ENCODE measurements around the gene TMTC2. TPM values are rescaled to one million over a fixed set of nuclear protein-coding genes. Genes with fewer than 3 reads are reported as not detected.

The TMTC2 gene
- total and polyA plus RNA-seq, 3 donors from 2014 or later, result 8.1 to 22.4 (median 19.4) TPM

DNA sequence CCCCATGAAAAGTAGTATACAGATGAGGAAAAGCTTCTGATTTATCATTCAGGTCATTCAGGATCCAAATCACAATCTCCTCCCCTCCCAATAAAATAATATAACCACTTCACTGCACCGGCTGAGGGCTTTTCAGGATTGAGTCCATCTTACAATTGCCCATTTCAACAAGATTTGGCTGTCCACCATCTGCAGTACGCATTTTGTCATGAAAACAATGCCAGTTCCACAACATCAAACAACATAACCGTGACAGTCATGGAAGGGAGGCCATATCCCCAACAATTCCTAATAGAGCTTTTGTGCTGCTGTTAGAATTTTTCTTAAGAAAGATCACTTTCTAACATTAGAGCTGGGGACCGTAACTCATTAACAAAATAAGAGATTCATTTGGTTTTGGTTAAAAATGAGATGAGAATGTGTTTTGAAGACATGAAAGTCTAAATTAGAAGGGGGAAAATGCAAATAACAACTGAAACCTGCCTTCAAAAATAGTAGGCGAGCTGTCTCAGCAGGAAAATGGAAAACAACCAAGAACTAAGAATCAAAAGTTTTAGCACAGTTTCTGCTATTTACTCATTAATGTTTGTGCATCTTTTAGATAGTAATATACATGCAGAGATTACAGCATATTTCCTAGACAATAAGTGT lies 38.3 kb upstream of the TMTC2 start:
- WGBS, 2 donors, result 90 to 94% methylated on average over 5 of the region's 5 CpGs
- no peaks in the 10 kb centered on the region for H3K4me1 ChIP-seq

DNA sequence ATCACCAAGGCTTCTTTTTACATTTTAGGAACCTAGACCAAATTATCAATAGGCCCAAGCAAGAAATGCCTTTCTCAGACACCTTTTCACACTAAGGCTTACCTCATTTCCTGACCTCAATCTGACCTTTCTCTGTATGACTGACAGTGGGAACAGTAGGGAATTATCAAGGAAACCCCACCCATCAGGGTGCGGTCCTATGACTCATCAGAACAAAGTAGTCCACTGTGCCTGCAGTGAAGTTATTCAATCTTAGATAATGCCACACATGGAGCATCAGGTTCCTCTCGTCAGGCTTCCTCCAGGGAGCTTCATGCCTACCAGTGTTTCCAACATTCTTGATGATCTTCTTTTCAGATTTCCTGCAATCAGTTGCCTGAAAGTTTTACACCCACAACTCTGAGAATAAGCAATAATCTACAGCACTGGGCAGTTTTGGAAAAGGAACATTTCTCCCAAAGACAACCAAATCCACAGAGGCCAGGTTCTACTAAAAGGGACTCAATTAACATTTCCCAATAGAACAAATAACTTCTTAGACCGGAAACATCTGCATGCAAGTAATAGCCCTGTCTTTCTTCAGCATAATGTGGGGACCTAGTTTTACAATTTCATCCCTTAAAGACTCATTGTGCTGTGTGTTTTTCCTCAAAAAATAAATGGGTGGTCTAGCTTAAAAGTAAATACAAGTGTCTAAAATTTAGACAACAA lies 35.9 kb upstream of the TMTC2 start:
- no peak overlapping the region for H3K27ac ChIP-seq
- intact Hi-C loops (cut with DNase I; ENCODE audit: low total_unique reads), result no loop called here
- H3K36me3 ChIP-seq (ENCODE audit: low read depth, missing control alignments), result no peaks in the 10 kb centered on the region
- H3K4me1 ChIP-seq, result no peaks in the 10 kb centered on the region
- no peaks in the 10 kb centered on the region for H3K27me3 ChIP-seq
- DNase-seq, result no peak
- no peak overlapping the region for H3K4me3 ChIP-seq
- H3K9me3 ChIP-seq, result no peaks in the 10 kb centered on the region
- 63 to 71% methylated on average over 3 of the region's 3 CpGs for whole genome bisulfite sequencing, 2 donors
- TF ChIP-seq, protein P1, sequence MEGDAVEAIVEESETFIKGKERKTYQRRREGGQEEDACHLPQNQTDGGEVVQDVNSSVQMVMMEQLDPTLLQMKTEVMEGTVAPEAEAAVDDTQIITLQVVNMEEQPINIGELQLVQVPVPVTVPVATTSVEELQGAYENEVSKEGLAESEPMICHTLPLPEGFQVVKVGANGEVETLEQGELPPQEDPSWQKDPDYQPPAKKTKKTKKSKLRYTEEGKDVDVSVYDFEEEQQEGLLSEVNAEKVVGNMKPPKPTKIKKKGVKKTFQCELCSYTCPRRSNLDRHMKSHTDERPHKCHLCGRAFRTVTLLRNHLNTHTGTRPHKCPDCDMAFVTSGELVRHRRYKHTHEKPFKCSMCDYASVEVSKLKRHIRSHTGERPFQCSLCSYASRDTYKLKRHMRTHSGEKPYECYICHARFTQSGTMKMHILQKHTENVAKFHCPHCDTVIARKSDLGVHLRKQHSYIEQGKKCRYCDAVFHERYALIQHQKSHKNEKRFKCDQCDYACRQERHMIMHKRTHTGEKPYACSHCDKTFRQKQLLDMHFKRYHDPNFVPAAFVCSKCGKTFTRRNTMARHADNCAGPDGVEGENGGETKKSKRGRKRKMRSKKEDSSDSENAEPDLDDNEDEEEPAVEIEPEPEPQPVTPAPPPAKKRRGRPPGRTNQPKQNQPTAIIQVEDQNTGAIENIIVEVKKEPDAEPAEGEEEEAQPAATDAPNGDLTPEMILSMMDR (IDR thresholded peaks at IDR 0.05), result no peak
- TF ChIP-seq POLR2A (IDR thresholded peaks at IDR 0.05), result no peak

More for the DNA sequence above, 38.3 kb upstream of the TMTC2 start:
- no peak for DNase-seq
- Histone ChIP-seq H3K9me3 (no peaks in the 10 kb centered on the region), H3K27me3 (no peaks in the 10 kb centered on the region), H3K36me3 (ENCODE audit: low read depth, missing control alignments) (no peaks in the 10 kb centered on the region), H3K27ac (no peak overlapping the region), H3K4me3 (no peak overlapping the region)
- intact Hi-C loops (cut with DNase I; ENCODE audit: low total_unique reads), result no loop called here
- TF ChIP-seq, protein P1 (IDR thresholded peaks at IDR 0.05), result no peak
- no peak for TF ChIP-seq POLR2A (IDR thresholded peaks at IDR 0.05)

DNA sequence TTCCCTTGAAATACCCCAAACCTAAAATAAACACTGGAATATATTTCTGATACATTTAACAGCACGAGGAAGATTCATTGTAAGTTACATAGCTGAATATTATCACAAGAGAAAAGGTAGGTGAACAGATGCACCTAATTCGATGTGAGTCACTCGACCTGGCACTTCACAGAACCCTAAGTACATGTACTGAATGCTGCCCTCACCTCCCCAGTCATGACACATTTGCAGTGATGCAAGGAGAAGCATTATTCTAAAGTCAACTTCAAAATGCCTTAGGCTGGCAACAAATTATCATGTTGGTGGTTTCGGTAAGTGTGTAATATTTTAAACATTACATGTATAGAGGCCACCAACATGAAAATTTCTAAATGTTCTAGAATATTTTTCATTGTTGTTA lies 35.2 kb upstream of the TMTC2 start:
- no peaks in the 10 kb centered on the region for H3K27me3 ChIP-seq
- 87 to 94% methylated on average over 4 of the region's 4 CpGs for WGBS, 2 donors
- no peaks in the 10 kb centered on the region for H3K9me3 ChIP-seq
- H3K4me1 ChIP-seq, result no peaks in the 10 kb centered on the region
- DNase-seq, result no peak
- intact Hi-C loops (cut with DNase I; ENCODE audit: low total_unique reads), result no loop called here
- H3K27ac ChIP-seq, result no peak overlapping the region
- TF ChIP-seq, protein P1 (IDR thresholded peaks at IDR 0.05), result no peak
- TF ChIP-seq POLR2A (IDR thresholded peaks at IDR 0.05), result no peak
- no peaks in the 10 kb centered on the region for H3K36me3 ChIP-seq (ENCODE audit: low read depth, missing control alignments)
- H3K4me3 ChIP-seq, result no peak overlapping the region

DNA sequence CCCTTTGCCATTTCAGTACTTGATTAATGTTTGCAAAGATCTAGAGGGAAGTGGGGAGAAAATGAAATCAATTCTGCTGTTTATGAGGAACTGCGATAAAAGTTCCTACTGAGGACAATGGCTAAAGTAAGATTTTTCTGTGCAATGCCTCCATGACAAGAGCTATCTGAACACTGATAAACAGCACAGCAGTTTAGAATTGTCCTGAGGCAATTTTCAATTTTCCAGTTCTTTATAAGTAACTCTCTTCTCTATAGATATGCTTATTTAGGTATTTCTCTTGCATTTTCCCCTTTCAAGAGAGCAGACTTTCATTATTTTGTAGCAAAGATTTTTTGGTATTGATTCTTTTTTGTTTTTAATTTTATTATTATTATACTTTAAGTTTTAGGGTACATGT lies 34.6 kb upstream of the TMTC2 start:
- Histone ChIP-seq H3K36me3 (ENCODE audit: low read depth, missing control alignments) (no peaks in the 10 kb centered on the region), H3K4me3 (no peak overlapping the region), H3K4me1 (no peaks in the 10 kb centered on the region), H3K27me3 (no peaks in the 10 kb centered on the region), H3K27ac (no peak overlapping the region), H3K9me3 (no peaks in the 10 kb centered on the region)
- 85 to 93% methylated on average over 1 of the region's 1 CpG for WGBS, 2 donors
- DNase-seq, result no peak
- intact Hi-C loops (cut with DNase I; ENCODE audit: low total_unique reads), result no loop called here
- no peak for TF ChIP-seq POLR2A (IDR thresholded peaks at IDR 0.05)
- TF ChIP-seq, protein P1 (IDR thresholded peaks at IDR 0.05), result no peak

Data from testis (tissue), 3 donors.